ENCODE data around the gene EGFL8. TPM values are rescaled to one million over a fixed set of nuclear protein-coding genes. Genes with fewer than 3 reads are reported as not detected.
"Not testable (repeated sequence)": the region's sequence is repeated elsewhere in the genome, so short reads cannot be mapped to it uniquely, and the experiment has no call there.

Gene EGFL8
- total RNA-seq, 1 donor from 2014 or later, result 7.8 TPM

- no peak for DNase-seq (ENCODE audit: missing footprints)
- intact Hi-C loops (cut with DNase I), result no loop called here
- no peak for ATAC-seq
These were observed 36.5 kb downstream of the EGFL8 start for GRCh38 chr6:32200711-32201475.

GRCh38 chr6:32202186-32202585 lies 37.8 kb downstream of the EGFL8 start:
- intact Hi-C loops (cut with DNase I), result no loop called here
- ATAC-seq (no peak), DNase-seq (ENCODE audit: missing footprints) (no peak)

GRCh38 chr6:32203426-32204267 lies 39.3 kb downstream of the EGFL8 start:
- intact Hi-C loops (cut with DNase I), result no loop called here
- DNase-seq (ENCODE audit: missing footprints) (no peak), ATAC-seq (no peak)

GRCh38 chr6:32204268-32204715 lies 39.9 kb downstream of the EGFL8 start:
- intact Hi-C loops (cut with DNase I), result no loop called here
- ATAC-seq, result no peak
- DNase-seq (ENCODE audit: missing footprints), result no peak

DNA sequence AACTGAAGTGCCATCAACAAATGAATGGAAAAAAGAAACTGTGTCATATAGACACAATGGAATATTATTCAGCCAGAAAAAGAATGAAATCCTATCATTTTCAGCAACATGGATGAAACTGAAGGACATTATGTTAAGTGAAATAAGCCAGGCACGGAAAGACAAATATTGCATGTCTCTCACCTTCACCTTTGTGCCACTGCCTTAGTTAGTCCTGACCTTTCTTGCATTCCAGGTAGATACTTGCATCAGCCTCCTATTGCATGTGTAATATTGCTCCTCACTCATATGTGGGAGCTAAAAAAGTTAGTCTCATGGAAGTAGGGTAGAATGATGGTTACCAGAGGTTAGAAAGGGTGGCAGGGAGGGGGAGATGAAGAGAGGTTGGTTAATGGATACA lies 44.6 kb downstream of the EGFL8 start:
- intact Hi-C loops (cut with DNase I), result no loop called here
- ATAC-seq, result no peak
- DNase-seq (ENCODE audit: missing footprints), result no peak

DNA sequence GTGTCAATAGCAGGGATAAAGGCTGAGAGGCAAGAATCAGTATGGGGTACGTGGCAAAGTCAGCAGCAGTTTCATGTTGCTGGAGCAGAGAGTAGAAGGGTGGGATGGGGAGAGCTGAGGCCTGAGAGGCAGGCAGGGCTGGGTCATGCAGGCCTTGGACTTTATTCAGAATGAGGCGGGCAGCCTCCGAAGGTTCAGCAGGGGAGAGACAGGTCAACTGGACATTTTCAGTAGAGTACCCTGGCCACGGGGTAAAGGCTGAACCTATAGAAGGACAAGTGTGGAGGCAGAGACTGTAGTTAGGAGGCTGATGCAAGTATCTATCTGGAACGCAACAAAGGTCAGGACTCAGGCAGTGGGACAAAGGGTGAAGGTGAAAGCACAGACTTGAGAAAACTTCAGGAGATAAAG lies 45.8 kb downstream of the EGFL8 start:
- intact Hi-C loops (cut with DNase I), result no loop called here
- ATAC-seq (no peak), DNase-seq (ENCODE audit: missing footprints) (no peak)

DNA sequence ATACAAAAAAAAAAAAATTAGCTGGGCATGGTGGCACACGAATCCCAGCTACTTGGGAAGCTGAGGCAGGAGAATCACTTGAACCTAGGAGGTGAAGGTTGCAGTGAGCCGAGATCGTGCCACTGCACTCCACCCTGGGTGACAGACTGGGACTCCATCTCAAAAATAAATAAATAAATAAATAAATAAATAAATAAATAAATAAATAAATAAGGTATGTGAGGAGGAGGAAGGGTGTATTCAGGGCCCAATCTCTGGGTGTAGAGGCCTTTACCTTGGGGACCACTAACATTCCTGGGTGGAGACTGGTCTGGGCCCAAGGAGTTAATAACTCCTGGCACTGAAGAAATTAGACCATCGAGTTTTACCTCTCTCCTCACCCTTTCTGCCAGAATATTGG lies 47.0 kb downstream of the EGFL8 start:
- ATAC-seq; DNase-seq (ENCODE audit: missing footprints); intact Hi-C loops (cut with DNase I): not testable (repeated sequence)

GRCh38 chr6:32212076-32212760 lies 47.8 kb downstream of the EGFL8 start:
- intact Hi-C loops (cut with DNase I), result no loop called here
- ATAC-seq (no peak), DNase-seq (ENCODE audit: missing footprints) (no peak)

DNA sequence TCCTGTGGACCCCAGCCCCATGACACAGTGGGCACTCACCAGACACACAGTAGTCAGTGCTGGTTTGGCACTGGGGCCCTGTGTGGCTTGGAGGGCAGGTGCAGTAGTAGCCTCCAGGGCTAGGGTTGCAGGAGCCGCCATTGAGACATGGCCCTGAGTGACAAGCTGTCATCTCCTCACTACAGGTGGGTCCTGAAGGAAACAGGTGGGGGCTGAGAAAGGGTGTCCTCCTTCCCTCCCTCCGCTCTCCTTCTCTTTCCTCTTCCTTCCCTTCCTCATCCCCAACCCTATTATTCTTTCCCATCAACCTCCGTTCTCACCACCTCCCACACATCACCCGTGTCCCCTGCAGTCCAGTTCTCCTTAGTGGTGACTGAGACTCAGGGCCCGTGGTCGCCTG lies 49.3 kb downstream of the EGFL8 start:
- intact Hi-C loops (cut with DNase I), result no loop called here
- no peak for DNase-seq (ENCODE audit: missing footprints)
- no peak for ATAC-seq

DNA sequence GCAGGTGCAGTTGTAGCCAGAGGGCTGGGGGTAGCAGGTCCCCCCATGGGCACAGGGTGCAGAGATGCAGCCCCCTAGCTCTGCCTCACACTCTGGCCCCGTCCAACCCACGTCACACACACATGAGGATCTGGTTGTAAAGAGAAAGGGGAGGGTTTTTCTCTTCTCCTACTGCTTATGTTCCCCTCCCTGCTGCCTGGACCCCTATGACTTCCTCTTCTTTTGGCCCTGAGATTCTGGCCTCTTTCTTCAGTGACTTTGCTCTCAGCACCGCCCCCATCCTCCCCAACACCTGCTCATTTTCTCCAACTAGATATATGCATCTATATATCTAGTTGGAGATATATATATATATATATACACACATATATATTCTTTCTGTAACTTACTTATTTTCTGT lies 49.7 kb downstream of the EGFL8 start:
- intact Hi-C loops (cut with DNase I), result no loop called here
- DNase-seq (ENCODE audit: missing footprints) (no peak), ATAC-seq (no peak)

- no peak for DNase-seq (ENCODE audit: missing footprints)
- ATAC-seq, result no peak
- intact Hi-C loops (cut with DNase I), result no loop called here
These were observed 51.2 kb downstream of the EGFL8 start for GRCh38 chr6:32215617-32216016.

GRCh38 chr6:32216285-32216684 lies 51.9 kb downstream of the EGFL8 start:
- intact Hi-C loops (cut with DNase I), result no loop called here
- no peak for DNase-seq (ENCODE audit: missing footprints)
- ATAC-seq, result no peak

DNA sequence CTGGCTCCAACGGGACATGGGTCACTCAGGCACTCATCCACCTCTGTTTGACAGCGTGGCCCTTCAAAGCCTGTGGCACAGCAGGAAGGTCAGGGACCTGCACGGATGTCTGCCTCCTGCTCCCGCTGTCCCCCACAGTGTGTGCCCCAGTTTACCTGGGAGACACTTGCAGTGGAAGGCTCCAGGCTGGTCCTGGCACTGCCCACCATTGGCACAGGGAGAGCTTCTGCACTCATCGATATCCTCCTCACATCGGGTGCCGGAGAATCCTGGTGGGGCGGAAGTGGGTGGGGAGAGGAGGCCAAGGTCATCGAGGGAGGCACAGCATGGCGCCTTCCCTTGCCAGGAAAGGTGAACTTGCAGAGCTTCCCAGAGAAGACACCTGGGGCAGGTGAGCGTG lies 52.6 kb downstream of the EGFL8 start:
- DNase-seq (ENCODE audit: missing footprints) (no peak), ATAC-seq (no peak)
- intact Hi-C loops (cut with DNase I), result no loop called here

Small RNA genes lying within 50 kb of the gene (microRNA-seq; reads per million reads assigned to microRNA genes)
- 1.1 reads per million for gene MIR6721
- gene MIR6833, result not detected

Other genes with a start within 250 kb of the EGFL8 start
- gene C2, start 236.9 kb upstream of the EGFL8 start, total RNA-seq, result 8.9 TPM
- 8.8 TPM for gene CFB, start 218.5 kb upstream of the EGFL8 start, total RNA-seq
- 41.9 TPM for gene NELFE, start 205.6 kb upstream of the EGFL8 start, total RNA-seq
- 30.7 TPM for gene SKIC2, start 205.4 kb upstream of the EGFL8 start, total RNA-seq
- 9.8 TPM for gene DXO, start 192.5 kb upstream of the EGFL8 start, total RNA-seq
- gene C4A, start 182.5 kb upstream of the EGFL8 start, total RNA-seq, result 92.1 TPM
- gene C4B, start 149.8 kb upstream of the EGFL8 start, total RNA-seq, result 81.6 TPM
- 0.30 TPM for gene CYP21A2, start 126.2 kb upstream of the EGFL8 start, total RNA-seq
- 73.3 TPM for gene TNXB, start 55.3 kb upstream of the EGFL8 start, total RNA-seq
- 24.4 TPM for gene ATF6B, start 36.3 kb upstream of the EGFL8 start, total RNA-seq
- gene FKBPL, start 34.3 kb upstream of the EGFL8 start, total RNA-seq, result 2.8 TPM
- 0.46 TPM for gene PRRT1, start 12.7 kb upstream of the EGFL8 start, total RNA-seq
- gene PPT2, start 10.5 kb upstream of the EGFL8 start, total RNA-seq, result 22.8 TPM
- 48.2 TPM for gene AGPAT1, start 11.5 kb downstream of the EGFL8 start, total RNA-seq
- gene RNF5, start 13.8 kb downstream of the EGFL8 start, total RNA-seq, result 97.5 TPM
- gene AGER, start 19.7 kb downstream of the EGFL8 start, total RNA-seq, result 2.0 TPM
- 42.9 TPM for gene PBX2, start 25.6 kb downstream of the EGFL8 start, total RNA-seq
- 6.3 TPM for gene GPSM3, start 28.0 kb downstream of the EGFL8 start, total RNA-seq
- 24.4 TPM for gene NOTCH4, start 59.5 kb downstream of the EGFL8 start, total RNA-seq
- not detected for gene TSBP1, start 207.3 kb downstream of the EGFL8 start, total RNA-seq
- gene BTNL2, start 242.6 kb downstream of the EGFL8 start, total RNA-seq, result not detected